HG02970 (cell line): ENCODE results near the gene ARFGAP2.

Experiments
- ATAC-seq: cut with Tn5 transposase; IDR thresholded peaks from one replicate; pipeline ENCODE4 v1.9.1; 2021; ENCODE audit warnings: mild to moderate bottlenecking, moderate library complexity, moderate number of reproducible peaks; ENCODE audit not compliant: unreplicated experiment, low FRiP score

ARFGAP2 gene

GRCh38 chr11:47152126-47152952 is 24.3 kb downstream of the ARFGAP2 start:
- no peak for ATAC-seq

GRCh38 chr11:47149782-47150181 is 26.9 kb downstream of the ARFGAP2 start:
- no peak for ATAC-seq

DNA sequence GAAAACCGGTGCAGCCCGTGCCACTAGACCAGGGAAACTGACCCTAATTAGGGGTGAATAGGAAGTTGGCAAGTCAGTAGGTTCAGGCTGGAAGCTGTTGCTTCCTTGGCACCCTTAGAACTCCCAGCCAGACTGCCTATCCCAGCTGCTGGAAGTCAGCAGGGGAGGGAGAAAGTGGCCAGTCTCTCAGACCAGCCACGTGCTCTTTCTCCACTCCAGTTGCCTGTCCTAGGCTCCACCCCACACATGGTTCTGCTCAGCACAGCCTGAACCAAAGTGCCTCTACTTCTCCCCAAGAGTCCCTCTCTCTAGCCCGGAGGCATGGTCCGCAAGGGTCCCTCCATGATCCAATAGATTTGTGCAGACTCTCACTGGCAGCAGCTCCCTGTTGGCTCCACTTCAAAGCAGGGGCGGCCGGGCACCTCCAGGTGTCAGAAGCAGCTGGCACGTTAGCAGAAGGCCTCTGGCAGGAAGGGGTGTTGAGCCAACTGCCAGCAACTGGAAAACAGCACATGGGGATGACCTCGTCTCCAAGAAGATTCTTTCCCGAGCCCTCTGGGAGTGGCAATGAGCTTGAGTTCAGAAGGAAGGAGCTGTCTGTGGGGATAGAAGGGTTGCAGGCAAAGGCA is 27.7 kb downstream of the ARFGAP2 start:
- ATAC-seq, result no peak

DNA sequence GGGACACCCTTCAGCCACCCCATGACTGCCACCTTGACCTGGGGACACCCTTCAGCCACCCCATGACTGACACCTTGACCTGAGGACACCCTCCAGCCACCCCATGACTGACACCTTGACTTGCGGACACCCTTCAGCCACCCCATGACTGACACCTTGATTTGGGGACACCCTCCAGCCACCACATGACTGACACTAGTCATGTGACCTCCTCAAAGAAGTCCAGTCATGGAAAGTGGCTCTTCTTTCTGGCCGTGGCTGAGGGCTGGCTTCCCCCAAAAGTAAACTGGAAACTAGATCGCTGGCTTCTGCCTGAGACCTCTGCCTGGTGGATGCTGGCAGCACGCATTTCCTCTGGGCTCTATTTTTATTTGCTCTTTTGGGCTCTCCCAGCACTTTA is 28.4 kb downstream of the ARFGAP2 start:
- ATAC-seq, result no peak

- ATAC-seq, result no peak
These were observed 29.0 kb downstream of the ARFGAP2 start for GRCh38 chr11:47147681-47148080.

GRCh38 chr11:47147250-47147649 is 29.4 kb downstream of the ARFGAP2 start:
- ATAC-seq, result no peak

DNA sequence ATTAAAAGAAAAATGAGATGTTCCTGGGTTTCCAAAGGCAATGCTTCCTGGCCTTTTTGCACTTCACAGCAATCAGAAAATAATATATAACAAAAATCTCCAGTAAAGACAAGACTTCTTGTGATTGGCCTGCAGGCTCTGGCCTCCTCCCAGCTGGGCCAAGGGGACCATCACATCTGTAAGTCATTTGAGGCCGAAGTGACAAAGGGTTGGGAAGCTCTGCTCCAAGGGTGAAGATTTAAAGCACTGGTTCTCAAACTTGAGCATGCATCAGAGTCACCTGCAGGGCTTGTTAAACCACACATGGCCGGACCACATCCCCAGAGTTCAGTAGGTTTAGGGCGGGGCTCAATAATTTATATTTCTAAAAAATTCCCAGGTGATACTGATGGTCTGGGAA is 32.1 kb downstream of the ARFGAP2 start:
- no peak for ATAC-seq

DNA sequence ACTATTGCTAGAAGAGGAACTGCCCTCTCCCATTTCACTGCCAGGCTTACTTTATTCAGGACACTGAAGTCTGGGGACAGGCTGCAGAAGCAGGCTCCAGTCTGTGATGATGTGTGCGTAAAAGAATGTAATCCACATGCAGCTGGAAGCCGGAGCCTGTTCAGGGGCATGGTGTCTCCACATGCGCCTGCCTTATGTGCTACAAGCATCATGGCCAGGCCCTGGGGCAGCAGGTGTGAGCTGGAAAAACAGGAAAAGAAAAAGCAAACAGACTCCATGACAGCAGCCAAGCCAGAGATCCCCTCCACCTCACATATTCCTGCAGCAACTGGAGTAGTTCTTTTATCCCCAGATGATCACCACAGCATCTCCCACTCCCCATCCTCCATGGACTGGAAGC is 33.4 kb downstream of the ARFGAP2 start:
- no peak for ATAC-seq

GRCh38 chr11:47139878-47140277 is 36.8 kb downstream of the ARFGAP2 start:
- no peak for ATAC-seq

DNA sequence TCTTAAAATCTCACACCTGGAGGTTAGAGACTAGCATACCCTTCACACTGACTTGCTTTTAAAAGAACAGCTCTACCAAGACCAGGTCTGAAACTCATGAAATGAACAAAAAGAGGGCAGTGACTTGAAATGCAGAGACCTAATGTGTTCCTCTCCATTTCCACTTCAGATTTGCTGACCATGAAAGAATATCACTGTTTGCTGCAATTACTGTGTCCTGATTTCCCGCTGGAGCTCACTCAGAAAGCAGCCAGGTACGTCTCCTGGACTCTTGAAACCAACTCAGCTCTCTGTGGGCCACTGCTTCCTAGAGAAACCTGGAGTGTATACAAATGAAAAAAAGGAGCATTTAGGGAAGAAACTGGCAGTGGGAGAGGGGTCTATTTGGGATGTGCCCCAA is 39.2 kb downstream of the ARFGAP2 start:
- ATAC-seq, result no peak

DNA sequence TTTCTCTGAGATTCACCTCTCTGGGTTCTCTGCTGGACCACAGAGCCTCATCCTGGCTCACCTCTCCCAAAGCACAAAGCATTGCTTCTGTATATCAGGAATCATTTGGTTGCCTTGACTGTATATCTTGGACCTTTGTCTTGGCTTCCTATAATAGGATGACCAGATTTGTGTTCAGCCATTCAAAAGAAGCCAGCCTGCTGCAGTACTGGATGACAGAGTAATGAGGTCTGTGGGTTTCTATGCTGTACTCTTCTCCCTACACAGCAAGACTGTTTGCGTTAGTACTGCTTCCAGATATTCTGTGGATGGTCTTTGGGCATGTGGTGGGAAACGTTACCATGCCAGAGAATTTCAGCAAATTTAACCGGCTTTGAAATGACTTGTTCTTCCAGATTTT is 39.8 kb downstream of the ARFGAP2 start:
- no peak for ATAC-seq

DNA sequence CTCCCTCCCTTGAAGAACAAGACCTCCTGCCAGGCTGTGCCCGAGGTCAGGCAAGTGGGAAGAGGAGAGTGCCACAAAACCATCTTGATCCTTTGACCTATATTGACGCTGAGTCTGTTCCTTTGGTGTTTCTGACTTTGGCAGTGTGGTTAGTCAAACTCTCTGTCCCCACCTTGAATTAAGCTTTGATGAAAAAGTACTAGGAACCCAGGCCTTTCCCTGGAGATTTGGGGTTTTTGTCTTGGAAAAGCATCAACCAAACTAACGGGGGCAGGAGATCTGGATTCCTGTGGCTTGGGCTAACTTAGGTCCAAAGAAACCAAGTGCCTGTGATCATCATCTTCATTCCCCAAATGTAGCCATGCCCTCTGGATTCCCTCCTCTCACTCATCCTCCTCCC is 40.4 kb downstream of the ARFGAP2 start:
- no peak for ATAC-seq

DNA sequence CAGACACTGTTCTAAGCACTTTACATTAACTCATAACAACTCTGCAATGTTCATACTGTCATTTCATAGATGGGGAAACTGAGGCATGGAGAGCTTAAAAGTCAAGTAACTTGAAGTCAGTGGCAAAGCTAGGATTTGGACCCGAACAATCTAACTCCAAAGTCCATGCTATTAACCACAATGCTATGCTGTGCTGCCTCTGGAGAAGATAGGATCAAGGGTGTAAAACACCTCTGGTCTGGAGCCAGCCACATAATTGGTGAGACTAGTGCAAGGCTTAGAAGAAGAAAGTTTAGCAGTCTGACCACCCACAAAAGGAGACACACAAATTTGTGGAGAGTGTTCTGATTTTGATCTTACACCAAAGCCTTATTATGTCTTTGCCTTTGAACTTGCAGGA is 43.7 kb downstream of the ARFGAP2 start:
- ATAC-seq, result no peak

GRCh38 chr11:47132490-47132889 is 44.2 kb downstream of the ARFGAP2 start:
- no peak for ATAC-seq

DNA sequence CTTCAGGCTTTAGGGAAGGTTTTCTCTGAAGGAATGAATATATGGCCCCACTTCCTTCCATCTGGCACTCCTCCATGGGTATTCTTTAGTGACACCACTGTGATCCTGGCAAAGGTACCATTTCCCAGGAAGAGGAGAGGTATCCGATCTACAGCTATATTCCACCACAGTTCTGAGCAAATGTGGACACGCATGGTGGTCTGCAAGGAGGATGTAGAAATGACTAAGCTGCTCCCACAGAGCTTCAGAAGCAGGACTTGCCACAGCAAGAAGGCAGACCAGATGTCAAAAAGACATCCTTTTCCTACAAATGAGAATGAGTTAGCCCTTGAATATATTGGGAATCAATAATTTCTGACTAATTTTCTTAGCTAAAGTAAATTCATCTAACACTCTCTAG is 45.5 kb downstream of the ARFGAP2 start:
- ATAC-seq, result no peak

GRCh38 chr11:47130543-47130942 is 46.1 kb downstream of the ARFGAP2 start:
- ATAC-seq, result no peak

GRCh38 chr11:47127213-47127612 is 49.5 kb downstream of the ARFGAP2 start:
- no peak for ATAC-seq

DNA sequence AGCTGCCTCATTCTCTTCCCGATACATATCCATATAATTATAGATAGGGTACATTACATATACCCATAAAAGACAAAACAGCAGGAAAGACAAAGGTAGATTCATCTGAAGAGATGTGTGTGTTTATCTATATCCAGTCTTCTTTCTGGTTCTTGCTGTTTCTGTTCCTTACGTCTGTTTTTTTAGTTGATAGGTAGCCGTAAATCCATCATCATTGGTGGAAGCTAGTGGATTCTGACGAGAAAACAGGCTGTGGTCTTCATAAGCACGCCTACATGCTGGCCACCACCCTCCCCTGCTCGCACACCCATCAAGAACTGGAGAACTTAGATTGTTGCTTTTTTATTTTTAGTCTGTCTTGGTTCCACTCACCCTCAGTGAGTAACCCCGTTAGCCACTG is 51.6 kb downstream of the ARFGAP2 start:
- no peak for ATAC-seq

DNA sequence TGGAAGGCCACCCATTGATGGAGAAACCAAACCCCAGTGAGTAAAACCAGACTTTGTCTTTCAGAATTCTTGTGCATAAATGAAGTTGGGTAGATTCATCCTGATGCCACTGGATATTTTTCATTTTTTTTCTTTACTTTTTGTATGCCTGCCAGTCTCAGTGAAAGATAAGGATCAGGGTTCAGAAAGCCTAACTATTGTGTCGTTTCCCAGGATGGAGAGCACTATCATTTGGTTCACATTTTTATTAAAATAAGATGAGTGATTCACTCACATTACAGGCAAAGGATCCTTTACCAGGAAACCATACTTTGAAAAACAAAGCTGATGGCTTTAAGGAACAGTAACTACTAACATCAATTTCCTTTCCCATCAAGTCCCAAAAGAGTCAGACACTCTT is 52.0 kb downstream of the ARFGAP2 start:
- ATAC-seq, result no peak

GRCh38 chr11:47123094-47123493 is 53.6 kb downstream of the ARFGAP2 start:
- ATAC-seq, result no peak

DNA sequence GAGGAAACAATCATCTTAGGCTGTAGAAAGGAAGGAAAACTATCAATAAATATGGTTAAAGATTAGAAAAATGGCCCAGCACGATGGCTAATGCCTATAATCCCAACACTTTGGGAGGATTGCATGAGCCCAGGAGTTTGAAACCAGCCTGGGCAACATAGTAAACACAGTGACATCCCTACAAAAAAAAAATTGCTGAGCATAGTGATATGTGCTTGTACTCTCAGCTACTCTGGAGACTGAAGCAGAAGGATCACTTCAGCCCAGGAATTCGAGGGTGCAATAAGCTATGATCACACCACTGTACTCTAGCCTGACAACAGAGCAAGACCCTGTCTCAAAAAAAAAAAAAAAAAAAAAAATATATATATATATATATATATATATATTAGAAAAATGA is 54.9 kb downstream of the ARFGAP2 start:
- ATAC-seq, result no peak

- no peak for ATAC-seq
These were observed 55.6 kb downstream of the ARFGAP2 start for GRCh38 chr11:47121056-47121455.
